ENCODE results near the gene GRK5. TPM values are rescaled to one million over a fixed set of nuclear protein-coding genes. Genes with fewer than 3 reads are reported as not detected.

Gene GRK5
- total and polyA plus RNA-seq, 5 donors from 2014 or later = 5.1 to 46.4 (median 14.5) TPM

DNA sequence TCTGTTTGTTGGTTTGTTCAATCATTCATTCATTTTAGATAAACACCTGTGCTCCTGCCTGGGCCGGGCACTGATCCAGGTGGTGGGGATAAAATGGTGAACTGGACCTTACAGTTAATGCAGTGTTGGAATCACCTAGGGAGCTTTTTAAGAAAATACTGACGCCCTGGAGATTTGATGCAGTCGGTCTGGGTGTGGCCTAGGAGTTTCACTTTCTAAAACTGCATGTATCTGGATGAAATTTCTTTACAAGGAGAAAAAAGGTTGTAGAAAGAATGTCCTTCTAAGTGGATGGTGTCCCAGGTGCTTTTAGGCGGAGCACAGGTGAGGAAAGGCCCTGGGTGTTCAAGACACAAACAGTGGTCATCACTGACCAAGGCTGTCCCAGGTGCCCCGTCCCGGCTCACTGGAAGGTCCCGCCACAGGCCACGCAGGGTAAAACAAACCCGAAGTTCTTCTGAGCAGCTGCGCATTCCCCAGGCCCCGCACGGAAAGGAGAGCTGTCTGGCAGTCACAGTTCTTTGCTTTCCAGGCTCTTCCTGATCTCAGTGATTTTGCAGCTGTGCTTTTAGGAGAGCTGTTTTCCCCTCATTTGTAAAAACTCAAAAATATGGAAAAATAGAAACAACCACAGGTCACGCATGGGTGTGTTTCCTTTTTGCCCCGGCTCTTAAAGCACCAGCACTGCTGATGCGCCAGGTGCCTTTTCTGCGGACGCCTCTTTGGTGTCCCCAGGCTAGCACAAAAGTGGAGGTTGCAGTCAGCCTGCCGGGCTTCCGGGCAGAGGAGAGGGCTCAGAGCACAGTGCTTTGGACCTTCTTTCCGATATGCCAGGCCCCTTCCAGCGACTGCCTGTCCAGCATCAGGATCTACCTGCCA lies 161.9 kb downstream of the GRK5 start:
- H3K4me1 Mint-ChIP-seq = peaks cover 11 to 31% (median 15%) of the 10 kb centered on the region in 4 donors
- no peak overlapping the region for H3K27ac ChIP-seq (ENCODE audit: insufficient read depth, low read length, poor library complexity, severe bottlenecking)
- H3K9me3 Mint-ChIP-seq = no peaks in the 10 kb centered on the region
- no peaks in the 10 kb centered on the region for H3K4me1 ChIP-seq (ENCODE audit: control insufficient read depth, insufficient read depth, low read length, poor library complexity, severe bottlenecking)
- no peaks in the 10 kb centered on the region for H3K27me3 Mint-ChIP-seq
- H3K4me3 Mint-ChIP-seq = no peak overlapping the region
- H3K9me3 ChIP-seq (ENCODE audit: control insufficient read depth in 2 of 2, low read length in 2 of 2) = no peaks in the 10 kb centered on the region
- no peaks in the 10 kb centered on the region for H3K27me3 ChIP-seq (ENCODE audit: control insufficient read depth, insufficient read depth, low read length)
- H3K36me3 ChIP-seq (ENCODE audit: control insufficient read depth, insufficient read depth, low read length) = peaks cover 6% of the 10 kb centered on the region
- ATAC-seq (ENCODE audit: low read depth in 2 of 2) = peak in 1 of 2 donors; percentile 20
- peak overlapping the region in 1 of 3 donors; percentile 71 for H3K27ac Mint-ChIP-seq
- H3K36me3 Mint-ChIP-seq = peaks cover 4% of the 10 kb centered on the region
- no peak for DNase-seq
- no peak overlapping the region for H3K4me3 ChIP-seq (ENCODE audit: low read depth, low read length)

DNA sequence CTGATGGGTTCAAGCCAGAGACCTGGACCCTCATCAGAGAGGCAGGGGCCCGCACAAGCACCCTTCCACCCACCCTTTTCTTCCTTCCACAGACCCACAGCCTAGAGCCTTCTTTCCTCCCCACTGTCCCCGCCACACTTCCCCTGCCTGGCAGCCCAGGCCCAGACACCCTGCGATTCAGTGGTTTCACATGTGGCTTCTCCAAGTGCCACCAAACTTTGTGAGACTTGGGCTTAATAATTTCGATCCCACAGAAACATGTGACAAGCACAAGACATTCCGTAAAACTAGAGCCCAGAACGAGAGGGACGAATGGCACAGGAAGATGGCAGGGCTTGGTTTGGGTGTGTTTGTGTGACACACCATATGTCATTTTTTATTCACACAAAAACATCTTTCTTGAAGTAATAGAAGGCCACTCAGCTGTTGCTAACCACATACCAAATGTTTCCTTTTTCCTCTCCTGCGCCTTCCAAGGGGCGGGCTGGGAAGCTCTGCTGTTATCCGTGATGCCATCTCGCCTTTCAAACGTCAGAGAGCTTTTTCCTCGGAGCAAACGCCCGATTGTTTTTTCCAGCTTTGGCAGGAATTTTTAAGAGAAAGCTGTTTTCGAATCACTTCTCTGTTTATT lies 162.9 kb downstream of the GRK5 start:
- no peak for DNase-seq
- no peaks in the 10 kb centered on the region for H3K27me3 Mint-ChIP-seq
- H3K9me3 Mint-ChIP-seq = no peaks in the 10 kb centered on the region
- H3K4me1 Mint-ChIP-seq = peaks cover 9 to 41% (median 14%) of the 10 kb centered on the region in 4 donors
- peaks cover 12% of the 10 kb centered on the region for H3K36me3 Mint-ChIP-seq
- no peak for ATAC-seq (ENCODE audit: low read depth in 2 of 2)
- H3K27me3 ChIP-seq (ENCODE audit: control insufficient read depth, insufficient read depth, low read length) = no peaks in the 10 kb centered on the region
- H3K27ac ChIP-seq (ENCODE audit: insufficient read depth, low read length, poor library complexity, severe bottlenecking) = no peak overlapping the region
- no peak overlapping the region for H3K4me3 ChIP-seq (ENCODE audit: low read depth, low read length)
- peaks cover under 1% of the 10 kb centered on the region for H3K36me3 ChIP-seq (ENCODE audit: control insufficient read depth, insufficient read depth, low read length)
- H3K4me3 Mint-ChIP-seq = no peak overlapping the region
- no peaks in the 10 kb centered on the region for H3K9me3 ChIP-seq (ENCODE audit: control insufficient read depth in 2 of 2, low read length in 2 of 2)
- H3K4me1 ChIP-seq (ENCODE audit: control insufficient read depth, insufficient read depth, low read length, poor library complexity, severe bottlenecking) = no peaks in the 10 kb centered on the region
- H3K27ac Mint-ChIP-seq = peak overlapping the region; percentile 40 to 93 (median 71)

DNA sequence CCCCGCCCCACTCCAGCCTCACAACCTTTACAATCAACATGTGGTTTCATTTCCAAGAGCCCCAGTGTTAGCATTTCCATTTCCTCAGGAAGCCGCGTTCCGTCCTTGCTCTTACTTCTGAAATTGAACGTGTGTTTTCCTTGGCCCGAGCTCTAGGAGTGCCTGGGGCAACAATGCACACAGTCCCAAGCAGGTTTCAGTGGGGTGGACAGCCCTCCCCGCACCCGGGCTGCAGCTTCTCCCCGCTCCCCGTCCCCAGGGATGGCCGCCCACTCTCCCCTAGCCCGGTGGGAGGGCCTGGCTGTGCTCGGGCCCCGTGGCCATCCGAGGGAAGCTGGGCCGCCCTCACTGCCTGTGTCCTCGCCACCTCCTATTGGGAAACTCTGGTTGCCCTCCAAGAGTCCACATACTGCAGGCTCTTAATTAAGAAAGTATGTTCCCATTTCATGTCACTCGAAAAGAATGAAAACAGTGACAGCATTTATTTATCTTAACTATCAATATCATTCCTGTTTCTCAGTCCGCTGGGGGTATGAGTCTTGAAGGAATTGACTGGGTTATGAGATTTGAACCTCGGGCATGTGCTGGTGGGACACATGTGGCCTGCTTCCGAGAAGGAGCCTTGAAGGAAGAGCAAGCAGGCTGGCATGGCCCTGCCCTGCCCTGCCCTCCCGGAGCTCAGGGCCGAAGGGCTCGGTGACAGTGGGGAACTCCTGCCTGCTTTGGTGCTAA lies 163.8 kb downstream of the GRK5 start:
- Histone ChIP-seq H3K9me3 (ENCODE audit: control insufficient read depth in 2 of 2, low read length in 2 of 2) (no peaks in the 10 kb centered on the region), H3K36me3 (ENCODE audit: control insufficient read depth, insufficient read depth, low read length) (no peaks in the 10 kb centered on the region), H3K4me1 (ENCODE audit: control insufficient read depth, insufficient read depth, low read length, poor library complexity, severe bottlenecking) (no peaks in the 10 kb centered on the region), H3K27ac (ENCODE audit: insufficient read depth, low read length, poor library complexity, severe bottlenecking) (no peak overlapping the region), H3K27me3 (ENCODE audit: control insufficient read depth, insufficient read depth, low read length) (no peaks in the 10 kb centered on the region), H3K4me3 (ENCODE audit: low read depth, low read length) (no peak overlapping the region)
- Mint-ChIP-seq H3K27ac (peak overlapping the region; percentile 67 to 76 (median 67)), H3K9me3 (no peaks in the 10 kb centered on the region), H3K4me3 (no peak overlapping the region), H3K36me3 (peaks cover 17% of the 10 kb centered on the region), H3K27me3 (no peaks in the 10 kb centered on the region), H3K4me1 (peaks cover 9 to 46% (median 17%) of the 10 kb centered on the region in 4 donors)
- ATAC-seq (ENCODE audit: low read depth in 2 of 2) (no peak), DNase-seq (no peak)

DNA sequence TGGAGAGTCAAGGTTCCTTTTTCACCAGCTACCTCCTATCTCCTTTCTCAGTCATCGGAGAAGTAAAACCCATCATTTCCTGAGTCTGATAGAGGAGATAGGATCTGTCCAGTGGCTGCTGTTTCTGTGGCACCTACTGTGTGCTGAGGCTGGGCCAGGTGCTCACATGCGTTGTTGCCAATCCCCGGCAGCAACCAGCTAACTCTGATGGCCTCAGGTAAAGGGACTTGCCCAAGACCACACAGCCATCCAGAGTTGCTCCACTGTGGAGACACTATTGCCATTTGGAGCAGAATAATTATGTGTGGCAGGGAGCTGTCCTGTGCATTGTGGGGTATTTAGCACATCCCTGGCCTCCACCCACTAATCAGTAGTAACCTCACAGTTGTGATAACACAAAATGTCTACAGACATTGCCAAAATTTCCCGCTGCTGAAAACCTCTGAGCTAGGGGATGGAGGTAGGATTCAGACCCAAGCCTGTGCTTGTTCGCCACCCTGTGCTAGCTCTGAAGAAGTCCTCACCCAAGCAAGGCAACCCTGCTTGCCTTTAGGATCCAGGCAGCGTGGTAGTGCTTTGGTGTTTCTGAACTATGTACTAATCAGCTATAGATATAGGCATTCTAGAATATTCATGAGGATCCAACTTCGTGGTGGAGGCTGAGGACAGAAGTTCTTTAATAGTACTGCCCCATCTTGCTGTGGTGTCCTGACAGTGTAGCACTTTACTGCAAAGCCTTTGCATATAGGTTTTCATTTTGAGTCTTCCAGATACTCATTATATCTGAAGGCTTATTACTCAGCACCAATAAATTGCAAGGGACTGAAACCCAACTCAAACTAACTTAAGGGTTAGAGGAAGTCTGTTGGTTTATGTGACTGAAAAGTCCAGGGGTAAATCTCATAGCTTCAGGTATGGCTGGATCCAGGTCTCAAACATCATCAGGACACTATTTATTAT lies 164.6 kb downstream of the GRK5 start:
- Histone ChIP-seq H3K4me1 (ENCODE audit: control insufficient read depth, insufficient read depth, low read length, poor library complexity, severe bottlenecking) (no peaks in the 10 kb centered on the region), H3K27ac (ENCODE audit: insufficient read depth, low read length, poor library complexity, severe bottlenecking) (no peak overlapping the region), H3K36me3 (ENCODE audit: control insufficient read depth, insufficient read depth, low read length) (no peaks in the 10 kb centered on the region), H3K4me3 (ENCODE audit: low read depth, low read length) (no peak overlapping the region), H3K27me3 (ENCODE audit: control insufficient read depth, insufficient read depth, low read length) (no peaks in the 10 kb centered on the region), H3K9me3 (ENCODE audit: control insufficient read depth in 2 of 2, low read length in 2 of 2) (no peaks in the 10 kb centered on the region)
- Mint-ChIP-seq H3K4me1 (peaks cover 9 to 46% (median 21%) of the 10 kb centered on the region in 4 donors), H3K27me3 (no peaks in the 10 kb centered on the region), H3K36me3 (peaks cover 22% of the 10 kb centered on the region), H3K9me3 (no peaks in the 10 kb centered on the region), H3K27ac (peak overlapping the region in 1 of 3 donors; percentile 67), H3K4me3 (no peak overlapping the region)
- no peak for ATAC-seq (ENCODE audit: low read depth in 2 of 2)
- no peak for DNase-seq

DNA sequence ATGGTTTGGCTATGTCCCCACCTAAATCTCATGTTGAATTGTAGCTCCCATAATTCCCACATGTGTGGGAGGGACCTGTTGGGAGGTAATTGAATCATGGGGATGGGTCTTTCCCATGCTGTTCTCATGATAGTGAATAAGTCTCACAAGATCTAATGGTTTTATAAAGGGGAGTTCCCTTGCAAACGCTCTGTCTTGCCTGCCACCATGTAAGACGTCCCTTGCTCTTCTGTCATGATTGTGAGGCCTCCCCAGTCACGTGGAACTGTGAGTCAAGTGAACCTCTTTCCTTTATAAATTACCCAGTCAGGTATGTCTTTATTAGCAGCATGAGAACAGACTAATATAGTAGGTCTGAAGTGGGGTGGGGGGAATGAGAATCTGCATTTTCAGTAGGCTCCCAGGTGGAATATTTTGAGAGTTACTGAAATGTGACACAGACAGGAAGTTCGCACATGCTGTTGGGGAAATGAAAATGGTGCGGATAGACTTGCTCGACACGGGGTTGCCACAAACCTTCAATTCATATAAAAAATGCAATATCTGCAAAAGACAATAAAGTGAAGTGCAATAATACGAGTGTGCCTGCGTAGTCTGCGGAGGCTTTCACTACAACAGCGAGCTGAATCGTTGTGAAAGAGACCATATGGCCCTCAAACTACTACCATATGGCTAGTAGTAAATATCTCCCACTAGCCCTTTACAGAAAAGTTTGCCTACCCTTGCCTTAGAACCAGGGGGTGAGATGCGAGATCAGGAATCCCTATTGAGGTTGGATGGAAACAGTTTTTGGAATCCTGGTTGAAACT lies 166.1 kb downstream of the GRK5 start:
- no peaks in the 10 kb centered on the region for H3K36me3 ChIP-seq (ENCODE audit: control insufficient read depth, insufficient read depth, low read length)
- Mint-ChIP-seq H3K36me3 (peaks cover 29% of the 10 kb centered on the region), H3K4me3 (no peak overlapping the region), H3K27me3 (no peaks in the 10 kb centered on the region), H3K4me1 (peaks cover 9 to 45% (median 21%) of the 10 kb centered on the region in 4 donors), H3K27ac (peak overlapping the region in 1 of 3 donors; percentile 52), H3K9me3 (no peaks in the 10 kb centered on the region)
- ATAC-seq (ENCODE audit: low read depth in 2 of 2) (no peak), DNase-seq (no peak)
- no peak overlapping the region for H3K4me3 ChIP-seq (ENCODE audit: low read depth, low read length)
- H3K9me3 ChIP-seq (ENCODE audit: control insufficient read depth in 2 of 2, low read length in 2 of 2) = no peaks in the 10 kb centered on the region
- no peaks in the 10 kb centered on the region for H3K4me1 ChIP-seq (ENCODE audit: control insufficient read depth, insufficient read depth, low read length, poor library complexity, severe bottlenecking)
- H3K27me3 ChIP-seq (ENCODE audit: control insufficient read depth, insufficient read depth, low read length) = no peaks in the 10 kb centered on the region
- no peak overlapping the region for H3K27ac ChIP-seq (ENCODE audit: insufficient read depth, low read length, poor library complexity, severe bottlenecking)

DNA sequence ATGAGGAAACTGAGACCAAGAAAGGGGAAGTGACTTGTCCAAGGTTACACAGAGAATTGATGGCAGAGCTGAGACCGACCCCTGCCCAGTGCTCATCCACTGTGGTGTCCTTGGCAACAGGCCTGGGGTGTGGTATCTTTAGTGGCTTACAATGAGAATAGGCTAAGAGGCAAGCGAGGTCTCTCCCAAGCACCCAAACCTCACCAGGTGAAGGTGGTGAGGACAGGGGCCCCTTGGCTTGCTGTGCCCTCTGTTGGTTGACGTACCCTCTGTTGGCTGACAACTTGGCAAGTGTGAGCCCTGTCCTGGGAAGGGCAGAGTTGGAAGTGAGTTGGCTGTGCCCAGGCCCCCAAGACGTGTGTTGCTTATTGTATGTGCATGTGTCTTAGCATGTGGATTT lies 166.9 kb downstream of the GRK5 start:
- Histone ChIP-seq H3K27ac (ENCODE audit: insufficient read depth, low read length, poor library complexity, severe bottlenecking) (no peak overlapping the region), H3K4me3 (ENCODE audit: low read depth, low read length) (no peak overlapping the region), H3K4me1 (ENCODE audit: control insufficient read depth, insufficient read depth, low read length, poor library complexity, severe bottlenecking) (no peaks in the 10 kb centered on the region), H3K36me3 (ENCODE audit: control insufficient read depth, insufficient read depth, low read length) (no peaks in the 10 kb centered on the region), H3K27me3 (ENCODE audit: control insufficient read depth, insufficient read depth, low read length) (no peaks in the 10 kb centered on the region), H3K9me3 (ENCODE audit: control insufficient read depth in 2 of 2, low read length in 2 of 2) (no peaks in the 10 kb centered on the region)
- H3K4me3 Mint-ChIP-seq = no peak overlapping the region
- H3K27ac Mint-ChIP-seq = no peak overlapping the region
- H3K27me3 Mint-ChIP-seq = no peaks in the 10 kb centered on the region
- DNase-seq = no peak
- H3K9me3 Mint-ChIP-seq = no peaks in the 10 kb centered on the region
- H3K4me1 Mint-ChIP-seq = peaks cover 12 to 41% (median 21%) of the 10 kb centered on the region in 4 donors
- peaks cover 29% of the 10 kb centered on the region for H3K36me3 Mint-ChIP-seq
- ATAC-seq (ENCODE audit: low read depth in 2 of 2) = no peak

Measured in CD4-positive, CD25-positive, alpha-beta regulatory T cell (primary cell).